HepG2 (cell line): Measurements from ENCODE around the gene DDAH1.

Source experiments
- BRCA1 ChIP-seq: sonication (generic); formaldehyde crosslinking; IDR thresholded peaks from 2 replicates; pipeline ENCODE4 v1.4.0; 2020; ENCODE audit warnings: missing genetic modification reagents
- GABPA ChIP-seq, 2 experiments: IDR thresholded peaks; 2 replicates each; pipeline ENCODE4 v1.6.1; 2011 to 2016; ENCODE audit warnings: low read depth in 2 of 2, low read length in 1 of 2, missing biosample characterization in 1 of 2, missing genetic modification characterization in 1 of 2
- MYNN ChIP-seq: sonication (generic); formaldehyde crosslinking; IDR thresholded peaks from 2 replicates; pipeline ENCODE4 v1.4.0; 2020; ENCODE audit warnings: mild to moderate bottlenecking, low read depth, missing genetic modification reagents
- ZNF317 ChIP-seq: sonication (generic); formaldehyde crosslinking; IDR thresholded peaks from 2 replicates; pipeline ENCODE4 v1.5.0; 2020; ENCODE audit warnings: mild to moderate bottlenecking, missing genetic modification reagents
- TF ChIP-seq, protein P1 (sequence below): sonication (generic); formaldehyde crosslinking; IDR thresholded peaks from 2 replicates; pipeline ENCODE4 v1.5.0; 2020; ENCODE audit warnings: mild to moderate bottlenecking, missing genetic modification reagents, moderate library complexity
- TF ChIP-seq, protein P2 (sequence below): sonication (generic); formaldehyde crosslinking; IDR thresholded peaks from 2 replicates; pipeline ENCODE4 v1.5.0; 2020; ENCODE audit warnings: missing genetic modification reagents, mild to moderate bottlenecking, borderline replicate concordance

- TF ChIP-seq GABPA (IDR thresholded peaks at IDR 0.05; ENCODE audit: low read depth, low read length) (no peak), GABPA (CRISPR knock-in tag; IDR thresholded peaks at IDR 0.05; ENCODE audit: low read depth) (no peak), MYNN (no peak), BRCA1 (CRISPR knock-in tag) (no peak), ZNF317 (CRISPR knock-in tag) (no peak)
- TF ChIP-seq, protein P1, sequence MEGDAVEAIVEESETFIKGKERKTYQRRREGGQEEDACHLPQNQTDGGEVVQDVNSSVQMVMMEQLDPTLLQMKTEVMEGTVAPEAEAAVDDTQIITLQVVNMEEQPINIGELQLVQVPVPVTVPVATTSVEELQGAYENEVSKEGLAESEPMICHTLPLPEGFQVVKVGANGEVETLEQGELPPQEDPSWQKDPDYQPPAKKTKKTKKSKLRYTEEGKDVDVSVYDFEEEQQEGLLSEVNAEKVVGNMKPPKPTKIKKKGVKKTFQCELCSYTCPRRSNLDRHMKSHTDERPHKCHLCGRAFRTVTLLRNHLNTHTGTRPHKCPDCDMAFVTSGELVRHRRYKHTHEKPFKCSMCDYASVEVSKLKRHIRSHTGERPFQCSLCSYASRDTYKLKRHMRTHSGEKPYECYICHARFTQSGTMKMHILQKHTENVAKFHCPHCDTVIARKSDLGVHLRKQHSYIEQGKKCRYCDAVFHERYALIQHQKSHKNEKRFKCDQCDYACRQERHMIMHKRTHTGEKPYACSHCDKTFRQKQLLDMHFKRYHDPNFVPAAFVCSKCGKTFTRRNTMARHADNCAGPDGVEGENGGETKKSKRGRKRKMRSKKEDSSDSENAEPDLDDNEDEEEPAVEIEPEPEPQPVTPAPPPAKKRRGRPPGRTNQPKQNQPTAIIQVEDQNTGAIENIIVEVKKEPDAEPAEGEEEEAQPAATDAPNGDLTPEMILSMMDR = no peak
- TF ChIP-seq, protein P2, sequence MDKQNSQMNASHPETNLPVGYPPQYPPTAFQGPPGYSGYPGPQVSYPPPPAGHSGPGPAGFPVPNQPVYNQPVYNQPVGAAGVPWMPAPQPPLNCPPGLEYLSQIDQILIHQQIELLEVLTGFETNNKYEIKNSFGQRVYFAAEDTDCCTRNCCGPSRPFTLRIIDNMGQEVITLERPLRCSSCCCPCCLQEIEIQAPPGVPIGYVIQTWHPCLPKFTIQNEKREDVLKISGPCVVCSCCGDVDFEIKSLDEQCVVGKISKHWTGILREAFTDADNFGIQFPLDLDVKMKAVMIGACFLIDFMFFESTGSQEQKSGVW (CRISPR knock-in tag) = no peak
Measured at GRCh38 chr1:85297538-85297854, 167.5 kb downstream of the DDAH1 start.
